HL-60 (cell line): ENCODE data around the gene PPP2R5C.

Experiments
- DNase-seq, 2 experiments: peaks; one replicate each; pipeline ENCODE4 v3.0.0-alpha.2; 2010 to 2020; ENCODE audit warnings: low read depth in 1 of 2, low spot score in 1 of 2
- H3K27ac ChIP-seq: fragments of 250-450 bp; sonication (Bioruptor Pico); replicated peaks from 2 replicates; pipeline ENCODE4 v1.5.1; 2020; ENCODE audit warnings: mild to moderate bottlenecking, moderate library complexity
- H3K27me3 ChIP-seq: fragments of 250-450 bp; sonication (Bioruptor Pico); 2 replicates; pipeline ENCODE4 v1.5.1; 2021; ENCODE audit warnings: mild to moderate bottlenecking, moderate library complexity; ENCODE audit not compliant: insufficient read depth, poor library complexity, severe bottlenecking
- H3K4me3 ChIP-seq: replicated peaks from 2 replicates; pipeline ENCODE4 v1.5.1; 2011; ENCODE audit warnings: mild to moderate bottlenecking, control low read depth, low read length; ENCODE audit not compliant: insufficient read depth
- CTCF ChIP-seq: IDR thresholded peaks from one replicate; pipeline ENCODE4 v1.5.1; 2011; ENCODE audit warnings: low read length, control low read depth, inconsistent platforms; ENCODE audit not compliant: insufficient read depth
- GABPA ChIP-seq: IDR thresholded peaks from 2 replicates; pipeline ENCODE4 v1.6.1; 2012; ENCODE audit warnings: low read depth
- POLR2AphosphoS5 ChIP-seq: IDR thresholded peaks from 2 replicates; pipeline ENCODE4 v1.6.1; 2012; ENCODE audit warnings: low read depth
- REST ChIP-seq: IDR thresholded peaks from 2 replicates; pipeline ENCODE4 v1.6.1; 2012; ENCODE audit warnings: low read depth; ENCODE audit not compliant: insufficient replicate concordance
- SPI1 ChIP-seq: IDR thresholded peaks from 2 replicates; pipeline ENCODE4 v1.6.1; 2012; ENCODE audit warnings: low read depth, mild to moderate bottlenecking, borderline replicate concordance

Gene PPP2R5C

GRCh38 chr14:101965770-101966722, 204.5 kb downstream of the PPP2R5C start:
- no peak for DNase-seq
- Histone ChIP-seq H3K4me3 (peak overlapping the region; percentile 97), H3K27me3 (no peaks in the 10 kb centered on the region), H3K27ac (no peak overlapping the region)
- TF ChIP-seq POLR2AphosphoS5, result no peak
- TF ChIP-seq CTCF, result no peak
- no peak for TF ChIP-seq GABPA
- TF ChIP-seq SPI1, result no peak
- TF ChIP-seq REST, result no peak

GRCh38 chr14:101966742-101967141, 205.2 kb downstream of the PPP2R5C start:
- Histone ChIP-seq H3K27ac (no peak overlapping the region), H3K4me3 (no peak overlapping the region), H3K27me3 (no peaks in the 10 kb centered on the region)
- no peak for DNase-seq
- no peak for TF ChIP-seq SPI1
- TF ChIP-seq REST, result no peak

- TF ChIP-seq REST (no peak), GABPA (no peak), CTCF (no peak), POLR2AphosphoS5 (no peak), SPI1 (no peak)
- DNase-seq, result no peak
- Histone ChIP-seq H3K27me3 (no peaks in the 10 kb centered on the region), H3K27ac (no peak overlapping the region), H3K4me3 (no peak overlapping the region)
Measured at GRCh38 chr14:101968186-101968585, 206.7 kb downstream of the PPP2R5C start.
